Measurements from ENCODE around the gene MS4A14.
"Not testable (repeated sequence)": the region's sequence is repeated elsewhere in the genome, so short reads cannot be mapped to it uniquely, and the experiment has no call there.

DNA sequence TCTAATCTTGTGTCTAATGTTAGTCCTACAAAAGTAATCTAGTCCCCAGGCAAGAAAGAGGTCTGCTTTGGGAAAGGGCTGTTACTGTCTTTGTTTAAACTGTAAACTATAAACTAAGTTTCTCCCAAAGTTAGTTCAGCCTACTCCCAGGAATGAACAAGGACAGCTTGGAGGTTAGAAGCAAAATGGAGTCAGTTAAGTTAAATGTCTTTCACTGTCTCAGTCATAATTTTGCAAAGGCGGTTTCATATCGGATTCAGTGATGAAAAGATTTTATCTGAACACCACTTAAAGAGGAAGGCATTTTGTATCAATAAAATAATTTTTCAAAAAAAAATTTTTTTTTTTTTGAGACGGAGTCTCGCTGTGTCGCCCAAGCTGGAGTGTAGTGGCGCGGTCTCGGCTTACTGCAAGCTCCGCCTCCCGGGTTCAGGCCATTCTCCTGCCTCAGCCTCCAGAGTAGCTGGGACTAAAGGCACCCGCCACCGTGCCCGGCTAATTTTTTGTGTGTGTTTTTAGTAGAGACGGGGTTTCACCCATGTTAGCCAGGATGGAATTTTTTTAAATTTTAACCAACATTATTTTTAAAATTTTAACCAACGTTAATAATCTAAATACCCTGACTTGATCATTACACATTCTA, 29.9 kb upstream of the MS4A14 start:
- TF ChIP-seq SIX5 (IDR thresholded peaks at IDR 0.05; ENCODE audit: low read depth, low read length); RFX5 (IDR thresholded peaks at IDR 0.05; ENCODE audit: borderline replicate concordance, low read depth, low read length); RAD21 (IDR thresholded peaks at IDR 0.05 in 1 of 2, conservative IDR thresholded peaks at IDR 0.05 in 1 of 2; ENCODE audit: low read depth in 2 of 2, low read length in 2 of 2); CTCF (IDR thresholded peaks at IDR 0.05; ENCODE audit: control extremely low read depth in 1 of 3, insufficient read depth in 1 of 3, low read depth in 1 of 3, low read length in 3 of 3); POLR2A (IDR thresholded peaks at IDR 0.05; ENCODE audit: control extremely low read depth in 1 of 2, low read depth in 2 of 2, low read length in 2 of 2): not testable (repeated sequence)

All from H1 (cell line).